Ovary (tissue), 3 donors: ENCODE measurements around the gene MAP1LC3A.

Experiments used
- CTCF ChIP-seq, 3 donors: fragments of 450-650 bp in 2 of 3; fragments of 200-600 bp in 1 of 3; IDR thresholded peaks; one replicate each; pipeline versions ENCODE4 v1.5.1 to v1.8.0; 2016 to 2022; ENCODE audit warnings: antibody characterized with exemption in 3 of 3, mild to moderate bottlenecking in 1 of 3
- POLR2A ChIP-seq: fragments of 450-650 bp; IDR thresholded peaks from one replicate; pipeline ENCODE4 v1.6.1; 2017; ENCODE audit warnings: antibody characterized with exemption, mild to moderate bottlenecking, moderate library complexity
- donor health status: DM: no; HTN: no; CAD: no.

GRCh38 chr20:34575271-34575670 is 16.8 kb downstream of the MAP1LC3A start:
- TF ChIP-seq CTCF (IDR thresholded peaks at IDR 0.05), result no peak
- TF ChIP-seq POLR2A, result no peak
